ENCODE data around the gene POTEB3.
"Not testable (repeated sequence)": the region's sequence is repeated elsewhere in the genome, so short reads cannot be mapped to it uniquely, and the experiment has no call there.

GRCh38 chr15:21407366-21407765, 32.9 kb downstream of the POTEB3 start:
- not testable (repeated sequence) for TF ChIP-seq CTCF, POLR2A (IDR thresholded peaks at IDR 0.05)

Measured in breast epithelium (tissue), 3 donors.